Suprapubic skin (tissue), 3 donors: ENCODE results near the gene OR52W1.

ENCODE experiments used
- CTCF ChIP-seq, 2 donors: fragments of 200-600 bp in 1 of 2; fragments of 450-650 bp in 1 of 2; sonication (generic) in 1 of 2; IDR thresholded peaks; one replicate each; pipeline ENCODE4 v1.5.1; 2016 to 2019; ENCODE audit warnings: antibody characterized with exemption in 2 of 2, mild to moderate bottlenecking in 1 of 2, moderate library complexity in 1 of 2
- EP300 ChIP-seq: sonication (generic); formaldehyde crosslinking; IDR thresholded peaks from one replicate; pipeline ENCODE4 v1.6.1; 2017; ENCODE audit warnings: antibody characterized with exemption
- POLR2A ChIP-seq, 2 donors: fragments of 450-650 bp; IDR thresholded peaks; one replicate each; pipeline ENCODE4 v1.6.1; 2017; ENCODE audit warnings: antibody characterized with exemption in 2 of 2, mild to moderate bottlenecking in 2 of 2, moderate library complexity in 2 of 2

GRCh38 chr11:6196396-6196795 is 2.6 kb upstream of the OR52W1 start:
- TF ChIP-seq CTCF (IDR thresholded peaks at IDR 0.05) = no peak
- no peak for TF ChIP-seq EP300
- no peak for TF ChIP-seq POLR2A (IDR thresholded peaks at IDR 0.05)
